NK-92 (cell line): ENCODE results near the gene ARHGEF7.
"Not testable (repeated sequence)": the region's sequence is repeated elsewhere in the genome, so short reads cannot be mapped to it uniquely, and the experiment has no call there.

Experiments used
- DNase-seq: peaks from one replicate; lab custom pipeline; 2025; ENCODE audit not compliant: unreplicated experiment; lab: John Stamatoyannopoulos, UW

The ARHGEF7 gene

GRCh38 chr13:111171112-111171511 lies 56.0 kb downstream of the ARHGEF7 start:
- DNase-seq, result no peak

GRCh38 chr13:111171629-111172028 lies 56.5 kb downstream of the ARHGEF7 start:
- no peak for DNase-seq

GRCh38 chr13:111174377-111175114 lies 59.4 kb downstream of the ARHGEF7 start:
- no peak for DNase-seq

- DNase-seq, result no peak
Observed at GRCh38 chr13:111175372-111175771, 60.3 kb downstream of the ARHGEF7 start.

GRCh38 chr13:111175935-111176334 lies 60.8 kb downstream of the ARHGEF7 start:
- DNase-seq, result no peak

- DNase-seq, result no peak
Observed at GRCh38 chr13:111176421-111176820, 61.3 kb downstream of the ARHGEF7 start.

- no peak for DNase-seq
Observed at GRCh38 chr13:111177081-111177711, 62.1 kb downstream of the ARHGEF7 start.

GRCh38 chr13:111177921-111178320 lies 62.8 kb downstream of the ARHGEF7 start:
- DNase-seq, result no peak

GRCh38 chr13:111178402-111178801 lies 63.3 kb downstream of the ARHGEF7 start:
- DNase-seq, result no peak

GRCh38 chr13:111179908-111180760 lies 65.0 kb downstream of the ARHGEF7 start:
- DNase-seq, result no peak

GRCh38 chr13:111181977-111182376 lies 66.9 kb downstream of the ARHGEF7 start:
- DNase-seq, result no peak

GRCh38 chr13:111183087-111183645 lies 68.1 kb downstream of the ARHGEF7 start:
- no peak for DNase-seq

- DNase-seq, result no peak
Observed at GRCh38 chr13:111183959-111184358, 68.8 kb downstream of the ARHGEF7 start.

GRCh38 chr13:111184458-111185401 lies 69.6 kb downstream of the ARHGEF7 start:
- DNase-seq, result no peak

GRCh38 chr13:111186305-111186935 lies 71.3 kb downstream of the ARHGEF7 start:
- no peak for DNase-seq

- DNase-seq, result no peak
Observed at GRCh38 chr13:111187960-111188541, 72.9 kb downstream of the ARHGEF7 start.

- DNase-seq, result not testable (repeated sequence)
Observed at GRCh38 chr13:111189064-111189505, 74.0 kb downstream of the ARHGEF7 start.

- DNase-seq, result not testable (repeated sequence)
Observed at GRCh38 chr13:111189516-111189915, 74.4 kb downstream of the ARHGEF7 start.

- not testable (repeated sequence) for DNase-seq
Observed at GRCh38 chr13:111193223-111193622, 78.1 kb downstream of the ARHGEF7 start.
